ENCODE measurements around the gene MED27. TPM values are rescaled to one million over a fixed set of nuclear protein-coding genes. Genes with fewer than 3 reads are reported as not detected.

The MED27 gene
- total and polyA plus RNA-seq, 2 donors (not counting 1 experiment from before 2014, with no cell fraction given): 13.4 to 44.7 TPM

DNA sequence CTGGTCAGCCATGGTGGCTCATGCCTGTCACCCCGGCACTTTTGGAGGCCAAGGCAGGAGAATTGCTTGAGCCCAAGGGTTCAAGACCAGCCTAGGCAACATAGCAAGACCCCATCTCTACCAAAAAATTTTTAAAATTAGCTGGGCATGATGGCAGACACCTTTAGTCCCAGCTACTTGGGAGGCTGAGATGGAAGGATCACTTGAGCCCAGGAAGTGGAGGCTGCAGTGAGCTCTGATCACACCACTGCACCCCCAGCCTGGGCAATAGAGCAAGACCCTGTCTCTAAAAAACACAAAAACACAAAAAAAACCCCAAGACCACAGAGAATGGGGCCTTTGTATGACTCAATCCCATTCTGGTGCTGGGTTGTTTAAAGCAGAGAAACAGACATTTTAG lies 44.0 kb downstream of the MED27 start:
- no peak overlapping the region for H3K9ac ChIP-seq (ENCODE audit: insufficient read depth, low read length)
- H4K20me1 ChIP-seq (ENCODE audit: control insufficient read depth, extremely low read depth, insufficient read depth, low read length): no peaks in the 10 kb centered on the region
- no peak overlapping the region for H2AFZ ChIP-seq (ENCODE audit: low read length)
- H3K4me1 ChIP-seq (ENCODE audit: control insufficient read depth, extremely low read depth, insufficient read depth, low read length): no peaks in the 10 kb centered on the region
- H3K36me3 ChIP-seq (ENCODE audit: control insufficient read depth, insufficient read depth, low read length): no peaks in the 10 kb centered on the region
- H3K4me3 ChIP-seq (replicated peaks in 1 of 4; ENCODE audit: control extremely low read depth in 1 of 4, insufficient read depth in 1 of 4, low read depth in 3 of 4, low read length in 4 of 4): no peak overlapping the region
- no peak overlapping the region for H3K27ac ChIP-seq (ENCODE audit: insufficient read depth, low read length)
- H3K27me3 ChIP-seq (ENCODE audit: control insufficient read depth, insufficient read depth, low read length): no peaks in the 10 kb centered on the region
- H3K4me2 ChIP-seq (ENCODE audit: extremely low read depth, insufficient read depth, low read length): no peak overlapping the region
- TF ChIP-seq EZH2 (IDR thresholded peaks at IDR 0.05; ENCODE audit: low read length, missing control alignments): no peak
- TF ChIP-seq, protein P1, sequence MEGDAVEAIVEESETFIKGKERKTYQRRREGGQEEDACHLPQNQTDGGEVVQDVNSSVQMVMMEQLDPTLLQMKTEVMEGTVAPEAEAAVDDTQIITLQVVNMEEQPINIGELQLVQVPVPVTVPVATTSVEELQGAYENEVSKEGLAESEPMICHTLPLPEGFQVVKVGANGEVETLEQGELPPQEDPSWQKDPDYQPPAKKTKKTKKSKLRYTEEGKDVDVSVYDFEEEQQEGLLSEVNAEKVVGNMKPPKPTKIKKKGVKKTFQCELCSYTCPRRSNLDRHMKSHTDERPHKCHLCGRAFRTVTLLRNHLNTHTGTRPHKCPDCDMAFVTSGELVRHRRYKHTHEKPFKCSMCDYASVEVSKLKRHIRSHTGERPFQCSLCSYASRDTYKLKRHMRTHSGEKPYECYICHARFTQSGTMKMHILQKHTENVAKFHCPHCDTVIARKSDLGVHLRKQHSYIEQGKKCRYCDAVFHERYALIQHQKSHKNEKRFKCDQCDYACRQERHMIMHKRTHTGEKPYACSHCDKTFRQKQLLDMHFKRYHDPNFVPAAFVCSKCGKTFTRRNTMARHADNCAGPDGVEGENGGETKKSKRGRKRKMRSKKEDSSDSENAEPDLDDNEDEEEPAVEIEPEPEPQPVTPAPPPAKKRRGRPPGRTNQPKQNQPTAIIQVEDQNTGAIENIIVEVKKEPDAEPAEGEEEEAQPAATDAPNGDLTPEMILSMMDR (conservative IDR thresholded peaks at IDR 0.05 in 1 of 2, IDR thresholded peaks at IDR 0.05 in 1 of 2; ENCODE audit: low read depth in 1 of 2, low read length in 2 of 2): no peak
- peaks cover 22% of the 10 kb centered on the region for H3K79me2 ChIP-seq (ENCODE audit: control insufficient read depth, insufficient read depth, low read length)
- no peaks in the 10 kb centered on the region for H3K9me3 ChIP-seq (ENCODE audit: control insufficient read depth, insufficient read depth, low read depth, low read length)
- no peak for DNase-seq (ENCODE audit: low read depth in 2 of 2)

DNA sequence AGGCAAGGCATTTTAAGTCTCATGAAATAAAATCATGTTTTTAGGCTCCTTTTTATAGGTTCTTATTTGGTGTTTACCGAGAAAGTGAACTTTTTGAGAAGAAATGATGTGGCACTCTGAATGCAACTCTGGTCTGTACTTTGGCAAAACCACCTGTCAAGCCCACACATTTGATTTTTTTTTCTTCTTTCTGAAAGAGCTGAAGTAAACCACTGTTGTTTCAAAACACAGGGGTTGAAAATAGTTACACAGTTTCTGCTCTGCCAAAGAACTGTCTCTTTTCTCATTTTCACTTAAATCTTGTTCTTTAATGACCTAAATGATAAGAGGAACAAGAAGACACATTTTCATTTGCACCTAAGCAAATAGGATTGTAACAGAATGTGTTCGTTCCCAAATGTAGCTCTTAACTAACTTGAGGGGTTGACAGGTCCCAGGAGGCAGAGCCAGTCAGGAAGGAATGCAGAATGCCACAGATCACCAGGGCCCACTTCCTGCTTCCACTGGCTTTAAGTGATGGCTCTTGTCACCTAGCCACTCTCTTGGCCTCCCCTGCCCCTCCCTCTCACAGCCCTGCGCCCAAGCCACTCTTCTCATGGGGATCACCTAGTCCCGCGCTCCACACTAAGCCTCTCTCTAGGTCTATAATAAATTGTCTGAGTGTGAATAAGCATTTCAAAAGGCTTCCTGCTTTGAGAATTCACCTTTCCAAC lies 47.3 kb downstream of the MED27 start:
- peaks cover 24% of the 10 kb centered on the region for H3K79me2 ChIP-seq (ENCODE audit: control insufficient read depth, insufficient read depth, low read length)
- no peaks in the 10 kb centered on the region for H3K27me3 ChIP-seq (ENCODE audit: control insufficient read depth, insufficient read depth, low read length)
- DNase-seq (ENCODE audit: low read depth in 2 of 2): no peak
- H3K4me3 ChIP-seq (replicated peaks in 1 of 4; ENCODE audit: control extremely low read depth in 1 of 4, insufficient read depth in 1 of 4, low read depth in 3 of 4, low read length in 4 of 4): no peak overlapping the region
- no peak overlapping the region for H3K9ac ChIP-seq (ENCODE audit: insufficient read depth, low read length)
- H3K36me3 ChIP-seq (ENCODE audit: control insufficient read depth, insufficient read depth, low read length): no peaks in the 10 kb centered on the region
- H2AFZ ChIP-seq (ENCODE audit: low read length): no peak overlapping the region
- H3K9me3 ChIP-seq (ENCODE audit: control insufficient read depth, insufficient read depth, low read depth, low read length): no peaks in the 10 kb centered on the region
- TF ChIP-seq, protein P1 (conservative IDR thresholded peaks at IDR 0.05 in 1 of 2, IDR thresholded peaks at IDR 0.05 in 1 of 2; ENCODE audit: low read depth in 1 of 2, low read length in 2 of 2): no peak
- TF ChIP-seq EZH2 (IDR thresholded peaks at IDR 0.05; ENCODE audit: low read length, missing control alignments): no peak
- no peak overlapping the region for H3K4me2 ChIP-seq (ENCODE audit: extremely low read depth, insufficient read depth, low read length)
- H3K4me1 ChIP-seq (ENCODE audit: control insufficient read depth, extremely low read depth, insufficient read depth, low read length): peaks cover 2% of the 10 kb centered on the region
- H4K20me1 ChIP-seq (ENCODE audit: control insufficient read depth, extremely low read depth, insufficient read depth, low read length): no peaks in the 10 kb centered on the region
- no peak overlapping the region for H3K27ac ChIP-seq (ENCODE audit: insufficient read depth, low read length)

DNA sequence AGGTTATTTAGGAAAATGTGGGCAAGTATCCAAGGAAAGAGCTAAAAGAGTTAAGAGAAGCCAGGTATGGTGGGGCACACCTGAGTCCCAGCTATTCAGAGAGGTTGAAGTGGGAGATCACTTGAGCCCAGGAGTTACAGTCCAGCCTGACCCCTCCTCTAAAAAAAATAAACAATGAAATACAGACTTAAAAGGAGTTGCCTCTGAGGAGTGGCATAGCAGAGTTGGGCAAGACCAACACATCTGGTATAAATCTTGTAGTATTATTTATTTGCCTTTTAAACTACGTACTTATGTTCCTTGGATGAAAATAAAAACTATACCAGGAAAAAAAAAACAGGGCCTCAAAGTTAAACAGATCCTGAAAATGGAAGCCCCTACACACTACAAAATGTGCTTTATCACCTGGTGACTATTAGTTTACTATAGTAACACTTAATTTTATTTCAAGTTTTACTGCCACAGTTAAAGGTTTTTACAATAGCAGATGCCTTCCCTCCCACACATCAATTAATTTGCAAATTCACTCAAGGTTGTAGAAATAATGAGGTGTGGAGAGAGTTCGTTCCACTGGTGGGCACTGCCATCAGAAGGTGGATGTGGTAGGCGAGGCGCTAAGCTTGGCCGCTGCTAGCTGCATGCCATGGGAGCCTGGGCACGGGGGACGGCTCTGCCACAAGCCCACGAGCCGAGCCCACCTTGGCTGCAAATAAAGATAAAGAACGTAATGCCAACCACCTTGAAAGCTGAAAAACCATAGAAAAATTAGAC lies 48.0 kb downstream of the MED27 start:
- Histone ChIP-seq H3K27me3 (ENCODE audit: control insufficient read depth, insufficient read depth, low read length) (no peaks in the 10 kb centered on the region), H3K27ac (ENCODE audit: insufficient read depth, low read length) (no peak overlapping the region), H4K20me1 (ENCODE audit: control insufficient read depth, extremely low read depth, insufficient read depth, low read length) (no peaks in the 10 kb centered on the region), H3K79me2 (ENCODE audit: control insufficient read depth, insufficient read depth, low read length) (peaks cover 22% of the 10 kb centered on the region), H2AFZ (ENCODE audit: low read length) (no peak overlapping the region), H3K9ac (ENCODE audit: insufficient read depth, low read length) (no peak overlapping the region), H3K4me3 (replicated peaks in 1 of 4; ENCODE audit: control extremely low read depth in 1 of 4, insufficient read depth in 1 of 4, low read depth in 3 of 4, low read length in 4 of 4) (no peak overlapping the region), H3K36me3 (ENCODE audit: control insufficient read depth, insufficient read depth, low read length) (no peaks in the 10 kb centered on the region), H3K9me3 (ENCODE audit: control insufficient read depth, insufficient read depth, low read depth, low read length) (no peaks in the 10 kb centered on the region), H3K4me2 (ENCODE audit: extremely low read depth, insufficient read depth, low read length) (no peak overlapping the region), H3K4me1 (ENCODE audit: control insufficient read depth, extremely low read depth, insufficient read depth, low read length) (peaks cover 2% of the 10 kb centered on the region)
- TF ChIP-seq, protein P1 (conservative IDR thresholded peaks at IDR 0.05 in 1 of 2, IDR thresholded peaks at IDR 0.05 in 1 of 2; ENCODE audit: low read depth in 1 of 2, low read length in 2 of 2): no peak
- TF ChIP-seq EZH2 (IDR thresholded peaks at IDR 0.05; ENCODE audit: low read length, missing control alignments): no peak
- peak in 1 of 2 donors; percentile 27 for DNase-seq (ENCODE audit: low read depth in 2 of 2)
